GM12891 (cell line): ENCODE results near the gene NKAPL.

Experiments
- POLR2A ChIP-seq: IDR thresholded peaks from 2 replicates; pipeline ENCODE4 v1.6.1; 2011; ENCODE audit warnings: low read depth, low read length, control low read depth
- POLR2AphosphoS5 ChIP-seq: IDR thresholded peaks from 2 replicates; pipeline ENCODE4 v1.6.1; 2011; ENCODE audit warnings: low read depth, low read length, control low read depth
- TAF1 ChIP-seq: IDR thresholded peaks from 2 replicates; pipeline ENCODE4 v1.6.1; 2011; ENCODE audit warnings: low read depth, low read length, control low read depth

- TF ChIP-seq POLR2A (no peak), POLR2AphosphoS5 (no peak), TAF1 (no peak)
These were observed 15.2 kb upstream of the NKAPL start for GRCh38 chr6:28243946-28244345.
